Endothelial cell of umbilical vein (primary cell): ENCODE measurements around the gene RABGAP1. TPM values are rescaled to one million over a fixed set of nuclear protein-coding genes. Genes with fewer than 3 reads are reported as not detected.

Source experiments
- BruUV-seq: library from RNA; stranded (reverse); fragments of 400-500 nt; replicated peaks from 2 replicates; lab custom pipeline; 2021; lab: Mats Ljungman, UMichigan
- CTCF ChIA-PET: fragments of 300-600, 350-600 bp; sonication (Branson Sonifier 250); formaldehyde crosslinking; loops from one replicate; lab custom pipeline; 2021; ENCODE audit warnings: antibody characterized with exemption, inconsistent platforms; lab: Charles Lee
- POLR2A ChIA-PET: fragments of 300-600, 350-600 bp; sonication (Branson Sonifier 250); formaldehyde crosslinking; loops from one replicate; lab custom pipeline; 2021; ENCODE audit warnings: antibody characterized with exemption, inconsistent platforms; lab: Charles Lee
- DNase-seq: peaks from one replicate; pipeline ENCODE4 v3.0.0-alpha.2; 2011; ENCODE audit warnings: low read depth, low spot score
- FAIRE-seq: peaks from 2 replicates; lab custom pipeline; 2011; peaks lifted over from hg19 to GRCh38; lab: Jason Lieb, UNC
- H2AFZ ChIP-seq: 2 replicates; pipeline ENCODE4 v1.6.0; 2012; ENCODE audit warnings: low read depth, low read length, control low read depth, inconsistent platforms
- H3K27ac ChIP-seq: 2 replicates; pipeline ENCODE4 v1.5.1; 2011; ENCODE audit warnings: low read depth, mild to moderate bottlenecking, control low read depth, low read length, moderate library complexity; ENCODE audit not compliant: insufficient read depth
- H3K27me3 ChIP-seq, 2 experiments: 2 replicates each; pipeline versions ENCODE4 v1.6.0 to v1.6.1; 2011; ENCODE audit warnings: low read length in 2 of 2, mixed read lengths in 1 of 2; ENCODE audit not compliant: control insufficient read depth in 2 of 2, insufficient read depth in 2 of 2
- H3K36me3 ChIP-seq, 2 experiments: 2 replicates in 1 of 2; 3 replicates in 1 of 2; pipeline ENCODE4 v1.5.1; 2011; ENCODE audit warnings: low read length in 2 of 2, mild to moderate bottlenecking in 1 of 2, moderate library complexity in 1 of 2; ENCODE audit not compliant: control insufficient read depth in 2 of 2, insufficient read depth in 2 of 2; ENCODE audit errors: extremely low read depth in 1 of 2
- H3K4me1 ChIP-seq: 3 replicates; pipeline ENCODE4 v1.5.1; 2011; ENCODE audit warnings: mild to moderate bottlenecking, low read length; ENCODE audit not compliant: control insufficient read depth, insufficient read depth; ENCODE audit errors: extremely low read depth
- H3K4me2 ChIP-seq: 2 replicates; pipeline ENCODE4 v1.6.1; 2011; ENCODE audit warnings: low read length, control low read depth, mixed read lengths; ENCODE audit not compliant: insufficient read depth
- H3K4me3 ChIP-seq, 3 experiments: fragments of 200-600 bp in 1 of 3; sonication (generic), shearing (Covaris generic) in 1 of 3; replicated peaks in 1 of 3; 2 replicates each; pipeline ENCODE4 v1.5.1; 2011 to 2016; ENCODE audit warnings: control low read depth in 3 of 3, low read length in 3 of 3, mild to moderate bottlenecking in 2 of 3, inconsistent platforms in 1 of 3, low read depth in 1 of 3, moderate library complexity in 1 of 3; ENCODE audit not compliant: insufficient read depth in 1 of 3
- H3K79me2 ChIP-seq: 2 replicates; pipeline ENCODE4 v1.6.0; 2012; ENCODE audit warnings: low read length, inconsistent platforms; ENCODE audit not compliant: control insufficient read depth, insufficient read depth
- H3K9ac ChIP-seq: replicated peaks from 2 replicates; pipeline ENCODE3; 2011; ENCODE audit warnings: low read length, control low read depth; ENCODE audit not compliant: insufficient read depth; ENCODE audit errors: extremely low read depth
- H3K9me1 ChIP-seq: replicated peaks from 3 replicates; pipeline ENCODE4 v1.6.0; 2011; ENCODE audit warnings: mild to moderate bottlenecking, low read length; ENCODE audit not compliant: control insufficient read depth, insufficient read depth; ENCODE audit errors: extremely low read depth
- H3K9me3 ChIP-seq: replicated peaks from 2 replicates; pipeline ENCODE4 v1.5.1; 2012; ENCODE audit warnings: low read length, inconsistent platforms; ENCODE audit not compliant: control insufficient read depth, insufficient read depth
- H4K20me1 ChIP-seq: replicated peaks from 2 replicates; pipeline ENCODE3; 2011; ENCODE audit warnings: mild to moderate bottlenecking, low read length; ENCODE audit not compliant: control insufficient read depth, insufficient read depth; ENCODE audit errors: extremely low read depth
- CTCF ChIP-seq, 2 donors: IDR thresholded peaks; 1 replicate in 1 of 2; 2 replicates in 1 of 2; pipeline ENCODE4 v1.5.1; 2011; ENCODE audit warnings: low read length in 2 of 2, mild to moderate bottlenecking in 2 of 2, moderate library complexity in 2 of 2, control low read depth in 1 of 2, inconsistent platforms in 1 of 2, low read depth in 1 of 2; ENCODE audit not compliant: insufficient read depth in 1 of 2; ENCODE audit errors: extremely low read depth in 1 of 2
- EZH2 ChIP-seq: IDR thresholded peaks from 2 replicates; pipeline ENCODE4 v1.6.1; 2012; ENCODE audit warnings: borderline replicate concordance, low read depth, mild to moderate bottlenecking, moderate library complexity, low read length, inconsistent platforms; ENCODE audit not compliant: severe bottlenecking
- FOS ChIP-seq: IDR thresholded peaks from 2 replicates; pipeline ENCODE4 v1.6.1; 2011; ENCODE audit warnings: mild to moderate bottlenecking, low read length, moderate library complexity, borderline replicate concordance; ENCODE audit not compliant: insufficient read depth
- GATA2 ChIP-seq: IDR thresholded peaks from 2 replicates; pipeline ENCODE4 v1.7.0; 2011; ENCODE audit warnings: low read depth, mild to moderate bottlenecking, moderate library complexity, mixed read lengths, low read length; ENCODE audit not compliant: insufficient read length, insufficient read depth
- JUN ChIP-seq: IDR thresholded peaks from 2 replicates; pipeline ENCODE4 v1.6.1; 2011; ENCODE audit warnings: borderline replicate concordance, low read depth; ENCODE audit not compliant: insufficient read length, insufficient read depth
- MYC ChIP-seq: IDR thresholded peaks from one replicate; pipeline ENCODE4 v1.6.1; 2011; ENCODE audit warnings: mild to moderate bottlenecking, low read depth, low read length
- POLR2A ChIP-seq: IDR thresholded peaks from 2 replicates; pipeline ENCODE4 v1.6.1; 2012; ENCODE audit warnings: low read depth, mild to moderate bottlenecking, control low read depth, low read length
- POLR2AphosphoS5 ChIP-seq: IDR thresholded peaks from 2 replicates; pipeline ENCODE4 v1.6.1; 2012; ENCODE audit warnings: low read depth, mild to moderate bottlenecking, control low read depth, low read length, moderate library complexity; ENCODE audit not compliant: insufficient read depth
- dilution Hi-C: fragments of 300-500 bp; cut with MboI; formaldehyde crosslinking; loops from one replicate; pipeline ENCODE4 v1.15.0; 2019; ENCODE audit warnings: low sequenced_read_pairs; ENCODE audit not compliant: extremely low pct_ligation_motif_present
- intact Hi-C: fragments of 100-400 bp; cut with micrococcal nuclease; formaldehyde crosslinking; loops from one replicate; pipeline ENCODE4 v1.10.0; 2022
- polyA plus RNA-seq, 4 experiments: library from polyadenylated mRNA; depleted of rRNA in 3 of 4; stranded (reverse) in 3 of 4; unstranded in 1 of 4; fragments of >200 nt; gene quantifications; 2 replicates each; pipeline versions ENCODE4 v1.2.1 to v1.2.3, GENCODE V29; 2011 to 2012; ENCODE audit warnings: missing spikeins in 1 of 4
- total RNA-seq: library from RNA; stranded (reverse); gene quantifications from 2 replicates; pipeline ENCODE4 v1.2.3, GENCODE V29; 2021

Gene RABGAP1
- total and polyA plus RNA-seq, 2 donors (not counting 3 experiments of a cell fraction or from before 2014, with no cell fraction given) = 19.0 to 53.6 TPM

GRCh38 chr9:123016631-123017030 is 75.8 kb downstream of the RABGAP1 start:
- Histone ChIP-seq H3K9me3 (no peaks in the 10 kb centered on the region), H3K4me1 (no peaks in the 10 kb centered on the region), H3K27ac (no peak overlapping the region), H3K9me1 (no peaks in the 10 kb centered on the region), H2AFZ (no peak overlapping the region), H3K4me3 (no peak overlapping the region), H3K9ac (no peak overlapping the region), H3K27me3 (no peaks in the 10 kb centered on the region), H3K36me3 (peaks cover 3 to 6% of the 10 kb centered on the region in 2 experiments), H3K79me2 (no peaks in the 10 kb centered on the region), H4K20me1 (no peaks in the 10 kb centered on the region), H3K4me2 (no peak overlapping the region)
- BruUV-seq = no TSS peak
- ChIA-PET CTCF (interaction anchor here (0.8 to 1.6 kb wide), 2 partner anchors 10 to 33 kb away, joined by 3 to 5 read pairs; no protein-coding TSS in a partner anchor), POLR2A (no interaction called here)
- intact Hi-C loops (no loop called here), dilution Hi-C loops (no loop called here)
- no peak for TF ChIP-seq CTCF (IDR thresholded peaks at IDR 0.05; ENCODE audit: extremely low read depth in 1 of 2, insufficient read depth in 1 of 2, low read depth in 1 of 2, low read length in 2 of 2)
- no peak for TF ChIP-seq EZH2
- TF ChIP-seq FOS = no peak
- no peak for TF ChIP-seq MYC
- no peak for TF ChIP-seq POLR2AphosphoS5
- TF ChIP-seq POLR2A = no peak
- no peak for DNase-seq
- FAIRE-seq = no peak

- dilution Hi-C loops = no loop called here
- Histone ChIP-seq H3K9me3 (no peaks in the 10 kb centered on the region), H4K20me1 (no peaks in the 10 kb centered on the region), H3K27me3 (no peaks in the 10 kb centered on the region), H3K36me3 (peaks cover 0 to 4% of the 10 kb centered on the region in 2 experiments), H3K4me1 (no peaks in the 10 kb centered on the region), H3K9me1 (no peaks in the 10 kb centered on the region), H3K79me2 (no peaks in the 10 kb centered on the region), H3K9ac (no peak overlapping the region), H2AFZ (no peak overlapping the region), H3K4me2 (no peak overlapping the region), H3K27ac (no peak overlapping the region), H3K4me3 (no peak overlapping the region)
- POLR2A ChIA-PET = no interaction called here
- DNase-seq = no peak
- no peak for FAIRE-seq
- intact Hi-C loops = no loop called here
- CTCF ChIA-PET = interaction anchor here (0.6 to 2.2 kb wide), 4 partner anchors 9 to 148 kb away, joined by 3 to 7 read pairs (median 4); no protein-coding TSS in a partner anchor
- no peak for TF ChIP-seq EZH2
- no peak for TF ChIP-seq CTCF (IDR thresholded peaks at IDR 0.05; ENCODE audit: extremely low read depth in 1 of 2, insufficient read depth in 1 of 2, low read depth in 1 of 2, low read length in 2 of 2)
- TF ChIP-seq POLR2AphosphoS5 = no peak
- TF ChIP-seq GATA2 = no peak
- no peak for TF ChIP-seq MYC
- no peak for TF ChIP-seq FOS
- TF ChIP-seq JUN = no peak
- no peak for TF ChIP-seq POLR2A
- BruUV-seq = no TSS peak
Observed at GRCh38 chr9:123020796-123021195, 80.0 kb downstream of the RABGAP1 start.
